Activated naive CD4-positive, alpha-beta T cell treated with anti-CD3 and anti-CD28 coated beads, Interleukin-2, amount 10 ng/mL, durations not matched to agents 7 days and 5 days (primary cell): ENCODE data around the gene DUSP10.
A peak's percentile ranks its signal among the peaks of the same experiment; 100 is the strongest.

Experiments used
- CTCF ChIA-PET: fragments of 350-600 bp; sonication (Branson Sonifier 250); formaldehyde crosslinking; loops from one replicate; lab custom pipeline; 2021; ENCODE audit warnings: antibody characterized with exemption; lab: Charles Lee
- DNase-seq: peaks from one replicate; pipeline ENCODE4 v3.0.0-alpha.2; 2020
- H3K27ac Mint-ChIP-seq: one replicate; pipeline ENCODE4 v1.8.0; 2021; ENCODE audit warnings: mild to moderate bottlenecking, moderate library complexity, mixed read lengths
- H3K27me3 Mint-ChIP-seq: one replicate; pipeline ENCODE4 v1.8.0; 2021; ENCODE audit warnings: mild to moderate bottlenecking, mixed read lengths
- H3K36me3 Mint-ChIP-seq: one replicate; pipeline ENCODE4 v1.8.0; 2021; ENCODE audit warnings: mixed read lengths
- H3K4me1 Mint-ChIP-seq: one replicate; pipeline ENCODE4 v1.8.0; 2021; ENCODE audit warnings: mixed read lengths
- H3K4me3 Mint-ChIP-seq: one replicate; pipeline ENCODE4 v1.8.0; 2021; ENCODE audit warnings: mild to moderate bottlenecking, moderate library complexity, mixed read lengths
- H3K9me3 Mint-ChIP-seq: one replicate; pipeline ENCODE4 v1.8.0; 2021; ENCODE audit warnings: mixed read lengths

DUSP10 gene

DNA sequence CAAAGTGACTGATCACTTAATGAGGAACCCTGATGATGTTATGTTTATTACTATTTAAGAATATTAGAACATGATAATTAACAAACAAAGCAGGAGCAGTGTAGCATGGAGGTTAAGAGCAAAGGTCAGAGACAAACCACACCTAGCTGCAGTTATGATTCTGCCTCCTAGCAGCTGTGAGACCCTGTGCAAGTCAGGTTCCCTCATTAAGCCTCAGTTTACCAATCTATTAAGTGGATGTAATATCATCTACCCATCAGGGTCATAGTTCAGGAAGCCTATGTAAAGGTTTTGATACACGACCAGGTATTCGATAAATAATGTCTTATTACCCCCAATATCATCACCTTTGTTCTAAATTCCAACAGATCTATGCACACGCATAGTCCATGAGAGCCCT is 32.0 kb downstream of the DUSP10 start:
- no peak overlapping the region for H3K4me3 Mint-ChIP-seq

DNA sequence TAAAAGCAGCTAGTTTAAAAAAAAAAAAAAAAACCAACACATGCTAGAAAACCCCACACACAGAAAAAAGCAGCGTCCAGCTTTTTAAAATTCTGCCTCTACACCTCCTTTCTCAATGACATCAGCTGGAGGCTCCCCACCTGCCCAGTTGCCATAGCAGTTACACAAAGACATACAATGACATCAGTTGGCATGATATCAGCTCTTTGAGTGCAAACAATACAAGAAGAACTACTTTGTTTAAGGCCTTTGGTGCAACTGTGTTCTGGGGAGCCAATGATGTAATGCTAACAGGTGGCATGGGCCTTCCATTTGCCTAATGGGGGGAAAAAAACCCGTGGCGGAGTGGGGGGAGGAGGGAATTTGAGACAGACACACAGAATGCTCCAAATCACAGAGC is 32.9 kb downstream of the DUSP10 start:
- DNase-seq, result peak; percentile 37
- Mint-ChIP-seq H3K4me1 (peaks cover 75% of the 10 kb centered on the region), H3K27ac (no peak overlapping the region)

More for the DNA sequence above, 32.0 kb downstream of the DUSP10 start:
- no peak for DNase-seq
- no peak overlapping the region for H3K27ac Mint-ChIP-seq
- CTCF ChIA-PET, result interaction anchor here (9.6 kb wide), 1 partner anchor 31 kb away, joined by 76 read pairs; the partner anchor contains the start of gene DUSP10
- H3K4me1 Mint-ChIP-seq, result peaks cover 84% of the 10 kb centered on the region
- H3K27me3 Mint-ChIP-seq, result no peaks in the 10 kb centered on the region
- H3K9me3 Mint-ChIP-seq, result no peaks in the 10 kb centered on the region
- peaks cover 47% of the 10 kb centered on the region for H3K36me3 Mint-ChIP-seq

DNA sequence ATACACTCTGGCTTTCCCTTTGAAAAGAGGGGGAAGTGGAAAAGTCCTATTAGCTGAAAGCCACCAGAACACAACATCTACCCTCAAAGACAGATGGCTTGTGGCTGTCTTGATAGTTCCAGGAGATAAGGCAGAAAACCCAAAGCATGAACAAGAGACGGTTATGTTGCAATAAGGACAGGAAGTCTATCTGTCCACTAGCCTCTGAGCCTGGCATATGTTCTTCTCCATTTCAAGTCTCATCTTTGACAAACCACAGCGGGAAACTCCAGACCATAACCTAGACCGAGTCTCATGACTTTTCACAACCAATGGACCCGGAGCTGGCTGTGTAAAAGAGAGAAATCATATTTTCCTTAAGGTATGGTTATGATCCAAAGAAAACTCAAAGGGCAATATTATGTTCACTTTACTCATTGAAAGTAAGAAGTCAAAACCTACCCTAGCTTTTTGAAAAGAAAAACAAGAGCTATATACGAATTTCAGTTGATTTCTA is 33.8 kb downstream of the DUSP10 start:
- CTCF ChIA-PET, result interaction anchor here (1.4 to 9.6 kb wide), 3 partner anchors 17 to 33 kb away, joined by 4 to 76 read pairs (median 7); partner anchors contain the start of gene DUSP10
- H3K4me3 Mint-ChIP-seq, result no peak overlapping the region
- peak; percentile 48 for DNase-seq

More for the DNA sequence above, 32.9 kb downstream of the DUSP10 start:
- no peaks in the 10 kb centered on the region for H3K27me3 Mint-ChIP-seq
- no peak overlapping the region for H3K4me3 Mint-ChIP-seq
- H3K9me3 Mint-ChIP-seq, result no peaks in the 10 kb centered on the region
- H3K36me3 Mint-ChIP-seq, result peaks cover 46% of the 10 kb centered on the region
- CTCF ChIA-PET, result interaction anchor here (1.0 to 9.6 kb wide), 4 partner anchors 16 to 32 kb away, joined by 4 to 76 read pairs (median 6); partner anchors contain the start of gene DUSP10

DNA sequence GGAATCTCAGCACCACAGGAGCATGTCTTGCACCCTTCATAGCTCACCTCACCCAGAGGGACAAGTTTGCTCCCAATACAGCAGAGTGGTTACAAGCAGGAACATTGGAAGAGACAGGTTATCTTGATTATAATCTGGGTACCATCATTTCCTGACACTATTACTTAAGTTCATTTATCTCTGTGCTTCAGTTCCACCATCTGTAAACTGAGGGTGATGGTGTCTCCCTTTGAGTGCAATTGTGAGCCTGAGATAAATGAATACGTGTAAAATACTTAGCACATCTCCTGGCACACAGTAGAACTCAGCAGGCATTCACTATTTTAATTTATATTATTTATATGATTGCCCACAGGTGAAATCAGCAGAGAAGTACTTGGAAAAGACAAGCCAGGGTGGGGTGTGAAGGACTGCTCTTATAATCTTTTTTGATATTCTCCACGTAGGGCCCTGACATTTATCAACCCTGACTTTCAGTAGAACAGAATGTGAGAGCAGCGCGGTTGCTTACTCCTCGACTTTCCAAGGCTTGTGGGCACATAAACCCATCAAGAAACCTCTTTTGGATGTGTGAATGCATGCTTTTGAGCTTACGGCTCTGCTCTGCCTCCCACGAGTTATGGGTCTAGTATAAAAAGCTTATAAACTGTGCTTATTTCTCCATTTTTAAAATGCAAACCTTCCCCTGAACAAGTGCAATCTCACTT is 34.9 kb downstream of the DUSP10 start:
- no peaks in the 10 kb centered on the region for H3K9me3 Mint-ChIP-seq
- H3K4me1 Mint-ChIP-seq, result peaks cover 57% of the 10 kb centered on the region
- H3K4me3 Mint-ChIP-seq, result no peak overlapping the region
- H3K27ac Mint-ChIP-seq, result no peak overlapping the region
- DNase-seq, result no peak
- H3K27me3 Mint-ChIP-seq, result no peaks in the 10 kb centered on the region
- H3K36me3 Mint-ChIP-seq, result peaks cover 54% of the 10 kb centered on the region
- CTCF ChIA-PET, result interaction anchor here (9.6 kb wide), 1 partner anchor 34 kb away, joined by 76 read pairs; the partner anchor contains the start of gene DUSP10

More for the DNA sequence above, 33.8 kb downstream of the DUSP10 start:
- no peaks in the 10 kb centered on the region for H3K9me3 Mint-ChIP-seq
- H3K27me3 Mint-ChIP-seq, result no peaks in the 10 kb centered on the region
- H3K36me3 Mint-ChIP-seq, result peaks cover 52% of the 10 kb centered on the region
- H3K27ac Mint-ChIP-seq, result peak overlapping the region; percentile 70
- H3K4me1 Mint-ChIP-seq, result peaks cover 68% of the 10 kb centered on the region

DNA sequence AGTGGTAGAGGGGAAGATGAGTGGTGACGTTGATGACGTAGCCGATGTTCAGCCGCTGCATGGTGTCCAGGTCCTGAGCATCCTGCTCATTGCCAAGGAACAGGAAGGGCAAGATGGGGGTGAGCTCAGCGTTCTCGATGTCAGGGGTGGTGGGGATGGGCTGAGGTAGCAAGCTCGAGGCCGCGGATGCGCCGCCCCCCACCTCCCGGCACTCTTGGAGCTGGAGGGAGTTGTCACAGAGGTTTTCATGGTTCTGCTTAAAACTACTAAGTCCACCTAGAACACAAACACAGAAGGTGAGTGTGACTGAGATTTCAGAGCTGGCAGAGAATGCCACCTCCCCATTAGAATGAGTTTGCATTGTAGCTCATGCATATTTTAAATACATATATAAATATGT is 35.7 kb downstream of the DUSP10 start:
- Mint-ChIP-seq H3K4me1 (peaks cover 49% of the 10 kb centered on the region), H3K4me3 (no peak overlapping the region), H3K27me3 (no peaks in the 10 kb centered on the region), H3K36me3 (peaks cover 54% of the 10 kb centered on the region), H3K9me3 (no peaks in the 10 kb centered on the region), H3K27ac (peak overlapping the region; percentile 38)
- CTCF ChIA-PET, result interaction anchor here (9.6 kb wide), 1 partner anchor 35 kb away, joined by 76 read pairs; the partner anchor contains the start of gene DUSP10
- no peak for DNase-seq

DNA sequence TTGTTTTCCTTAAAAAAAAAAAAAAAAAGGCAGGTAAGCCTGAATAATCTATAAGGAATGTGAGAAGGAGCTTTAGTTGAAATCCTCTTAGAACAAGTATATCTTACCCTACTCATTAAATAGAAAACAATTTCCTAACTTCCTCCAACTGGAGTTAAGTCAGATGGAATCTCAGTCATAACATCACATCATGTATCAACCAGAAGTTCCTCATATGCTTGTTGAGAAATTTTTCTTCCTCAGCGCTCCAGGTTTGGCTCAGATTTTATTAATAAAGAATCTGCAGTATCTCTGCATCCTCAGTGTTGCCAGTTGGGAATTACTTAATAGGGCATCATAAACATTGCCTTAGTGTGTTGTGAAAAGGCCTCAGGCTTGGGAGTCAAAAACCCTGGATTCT is 37.6 kb downstream of the DUSP10 start:
- DNase-seq, result no peak
- Mint-ChIP-seq H3K36me3 (peaks cover 54% of the 10 kb centered on the region), H3K4me3 (no peak overlapping the region), H3K27ac (no peak overlapping the region), H3K27me3 (no peaks in the 10 kb centered on the region), H3K4me1 (peaks cover 35% of the 10 kb centered on the region), H3K9me3 (no peaks in the 10 kb centered on the region)
- CTCF ChIA-PET, result interaction anchor here (1.2 kb wide), 1 partner anchor 11 kb away, joined by 3 read pairs; no protein-coding TSS in a partner anchor

DNA sequence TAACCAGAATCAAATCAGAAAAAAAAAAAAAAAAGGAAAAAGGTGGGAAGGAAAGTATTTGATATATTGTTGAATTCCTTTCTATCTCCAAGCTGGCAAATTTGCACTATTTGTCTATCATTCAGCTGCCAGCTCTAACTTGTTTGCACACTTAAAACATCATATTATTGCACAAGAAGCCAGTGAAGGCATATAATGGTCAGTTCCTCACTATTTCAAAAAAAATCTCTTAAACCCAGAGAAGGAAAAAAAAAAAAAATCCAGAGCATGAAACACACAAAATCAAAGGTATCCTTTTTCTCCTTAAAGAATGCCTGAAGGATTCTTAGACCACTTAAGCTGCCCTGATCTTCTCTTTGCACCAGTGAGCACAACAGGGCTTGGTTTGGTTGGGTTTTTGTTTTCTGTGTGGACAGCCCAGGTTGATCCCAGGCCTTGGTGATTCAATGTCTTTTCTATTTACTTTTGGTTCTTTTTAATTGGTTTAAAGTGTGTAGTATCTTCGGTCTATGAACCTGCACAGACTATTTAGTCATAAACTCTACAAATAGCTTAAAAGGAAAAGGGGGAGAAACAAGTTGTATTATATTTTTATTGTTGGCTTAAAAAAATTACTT is 40.2 kb downstream of the DUSP10 start:
- Mint-ChIP-seq H3K4me3 (no peak overlapping the region), H3K36me3 (peaks cover 63% of the 10 kb centered on the region), H3K4me1 (peaks cover 25% of the 10 kb centered on the region), H3K9me3 (no peaks in the 10 kb centered on the region), H3K27ac (no peak overlapping the region), H3K27me3 (no peaks in the 10 kb centered on the region)
- DNase-seq, result no peak
- CTCF ChIA-PET, result interaction anchor here (1.5 kb wide), 1 partner anchor 11 kb away, joined by 5 read pairs; no protein-coding TSS in a partner anchor

DNA sequence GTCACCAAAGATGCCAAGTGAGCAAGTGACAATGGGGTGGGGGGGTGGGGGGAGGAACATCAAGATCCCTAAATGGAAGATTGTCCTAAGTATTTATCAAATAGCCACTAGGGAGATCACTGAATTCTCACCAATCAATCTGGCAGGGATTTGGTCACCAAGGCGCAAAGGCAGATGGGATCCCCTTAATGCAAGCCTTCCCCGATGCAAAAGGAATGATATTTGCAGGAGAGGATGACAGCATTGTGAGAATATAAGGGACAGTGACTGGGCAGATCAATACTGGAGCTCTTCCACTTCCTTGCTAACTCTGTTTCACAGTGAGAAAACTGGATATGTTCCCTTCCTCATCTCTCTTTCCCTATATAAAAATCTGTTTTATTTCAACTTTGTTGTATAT is 40.9 kb downstream of the DUSP10 start:
- no peak for DNase-seq
- Mint-ChIP-seq H3K27me3 (no peaks in the 10 kb centered on the region), H3K27ac (no peak overlapping the region), H3K4me3 (no peak overlapping the region), H3K9me3 (no peaks in the 10 kb centered on the region), H3K4me1 (peaks cover 21% of the 10 kb centered on the region), H3K36me3 (peaks cover 61% of the 10 kb centered on the region)
- CTCF ChIA-PET, result interaction anchor here (1.5 kb wide), 1 partner anchor 12 kb away, joined by 5 read pairs; no protein-coding TSS in a partner anchor

DNA sequence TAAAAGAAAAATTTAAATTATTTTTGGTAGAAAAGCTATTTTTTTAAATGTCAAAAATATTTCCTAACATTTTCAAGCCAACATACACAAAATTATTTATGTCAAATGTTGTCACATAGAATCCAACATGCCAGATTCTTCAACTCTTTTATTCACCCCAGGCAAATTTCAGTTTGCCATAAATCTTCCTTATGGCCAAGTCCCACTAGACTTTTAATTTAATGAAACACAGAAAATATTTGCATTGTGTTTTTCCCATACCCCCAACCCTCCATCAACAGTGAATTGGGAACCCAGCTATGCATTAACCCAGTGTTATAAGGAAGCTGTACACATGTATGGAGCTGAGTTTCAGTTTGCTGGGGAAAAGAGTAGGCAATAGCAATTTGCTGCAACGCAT is 41.4 kb downstream of the DUSP10 start:
- Mint-ChIP-seq H3K4me1 (peaks cover 17% of the 10 kb centered on the region), H3K36me3 (peaks cover 57% of the 10 kb centered on the region), H3K9me3 (no peaks in the 10 kb centered on the region), H3K27ac (no peak overlapping the region), H3K4me3 (no peak overlapping the region), H3K27me3 (no peaks in the 10 kb centered on the region)
- CTCF ChIA-PET, result interaction anchor here (1.5 kb wide), 1 partner anchor 12 kb away, joined by 5 read pairs; no protein-coding TSS in a partner anchor
- no peak for DNase-seq

DNA sequence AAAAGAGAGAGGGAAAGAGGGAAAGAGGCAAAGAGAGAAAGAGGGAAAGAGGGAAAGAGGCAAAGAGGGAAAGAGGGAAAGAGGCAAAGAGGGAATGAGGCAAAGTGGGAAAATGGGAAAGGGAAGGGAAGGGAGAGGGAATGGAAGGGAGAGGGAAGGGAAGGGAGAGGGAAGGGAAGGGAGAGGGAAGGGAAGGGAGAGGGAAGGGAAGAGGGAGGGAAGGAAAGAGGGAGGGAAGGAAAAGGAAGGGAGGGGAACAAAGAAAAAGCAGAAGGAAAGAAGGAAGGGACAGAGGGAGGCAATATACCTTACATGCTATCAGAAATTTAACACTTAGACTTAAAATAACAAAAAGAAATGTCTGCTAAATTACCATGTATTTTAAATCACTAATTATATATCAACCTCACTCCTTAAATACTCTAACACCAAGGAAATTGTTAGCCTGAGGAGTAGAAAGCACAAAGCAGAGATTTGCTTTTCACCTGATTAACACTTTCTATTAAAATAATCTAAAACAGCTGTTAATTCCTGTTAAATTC is 41.8 kb downstream of the DUSP10 start:
- peaks cover 54% of the 10 kb centered on the region for H3K36me3 Mint-ChIP-seq
- H3K27ac Mint-ChIP-seq, result no peak overlapping the region
- DNase-seq, result no peak
- no peak overlapping the region for H3K4me3 Mint-ChIP-seq
- CTCF ChIA-PET, result interaction anchor here (1.5 kb wide), 1 partner anchor 13 kb away, joined by 5 read pairs; no protein-coding TSS in a partner anchor
- H3K27me3 Mint-ChIP-seq, result no peaks in the 10 kb centered on the region
- H3K4me1 Mint-ChIP-seq, result peaks cover 15% of the 10 kb centered on the region
- H3K9me3 Mint-ChIP-seq, result no peaks in the 10 kb centered on the region

DNA sequence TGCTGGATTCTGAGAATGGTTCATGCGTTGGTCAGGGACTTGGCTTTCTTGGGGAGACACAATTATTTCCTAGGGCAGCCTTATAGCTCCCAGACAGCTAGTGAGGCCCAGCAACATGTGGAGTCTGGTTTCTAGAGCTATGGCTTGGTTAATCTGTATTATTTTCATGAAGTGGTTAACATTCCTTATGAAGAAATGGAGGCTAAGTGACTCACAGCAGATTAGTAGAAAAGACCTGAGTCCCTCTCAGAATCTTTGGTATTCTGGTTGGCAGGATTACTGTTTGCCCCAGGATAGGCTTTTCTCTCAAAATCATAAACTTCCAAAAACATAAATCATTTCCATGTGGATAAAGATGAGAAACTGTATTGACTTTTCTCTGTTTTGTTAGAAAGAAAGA is 42.3 kb downstream of the DUSP10 start:
- Mint-ChIP-seq H3K4me1 (peaks cover 15% of the 10 kb centered on the region), H3K9me3 (no peaks in the 10 kb centered on the region), H3K4me3 (no peak overlapping the region), H3K27ac (no peak overlapping the region), H3K27me3 (no peaks in the 10 kb centered on the region), H3K36me3 (peaks cover 51% of the 10 kb centered on the region)
- no peak for DNase-seq
- CTCF ChIA-PET, result no interaction called here

DNA sequence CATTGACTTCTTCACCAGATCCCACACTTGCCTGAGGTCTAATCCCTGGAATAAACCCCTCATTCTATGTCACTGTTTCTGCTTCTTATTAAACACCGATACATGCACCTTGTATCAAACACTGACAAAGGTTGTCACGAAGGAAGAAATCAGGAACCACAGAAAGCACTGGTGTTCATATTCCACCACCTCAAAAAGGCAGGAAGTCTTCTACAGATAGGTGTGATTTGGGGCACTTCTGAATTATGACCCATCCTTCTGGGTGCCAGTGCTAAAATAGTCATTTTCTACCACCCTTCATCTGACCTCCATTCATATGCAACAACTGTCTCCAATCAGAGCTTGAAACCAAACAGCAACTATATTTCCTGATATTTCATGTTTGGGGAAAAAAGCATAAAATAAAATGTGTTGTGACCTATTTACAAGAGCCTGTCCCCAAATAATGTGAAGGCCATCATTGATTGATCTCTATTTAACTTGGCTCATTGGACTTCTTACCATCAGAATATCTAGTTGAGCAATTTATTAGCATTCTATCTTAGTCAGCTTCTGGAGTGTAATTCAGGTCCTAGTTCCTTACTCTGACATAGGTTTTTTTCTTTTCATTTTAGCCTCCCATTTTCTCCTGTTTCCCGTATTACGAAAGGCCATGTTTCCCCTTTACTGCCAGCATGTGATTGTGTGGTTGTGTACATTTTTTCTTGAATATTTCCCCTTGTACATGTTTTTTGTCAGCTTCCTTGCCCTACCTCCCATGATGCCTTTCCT is 43.1 kb downstream of the DUSP10 start:
- Mint-ChIP-seq H3K27ac (no peak overlapping the region), H3K9me3 (no peaks in the 10 kb centered on the region)
- CTCF ChIA-PET, result interaction anchor here (0.7 kb wide), 1 partner anchor 11 kb away, joined by 3 read pairs; no protein-coding TSS in a partner anchor

DNA sequence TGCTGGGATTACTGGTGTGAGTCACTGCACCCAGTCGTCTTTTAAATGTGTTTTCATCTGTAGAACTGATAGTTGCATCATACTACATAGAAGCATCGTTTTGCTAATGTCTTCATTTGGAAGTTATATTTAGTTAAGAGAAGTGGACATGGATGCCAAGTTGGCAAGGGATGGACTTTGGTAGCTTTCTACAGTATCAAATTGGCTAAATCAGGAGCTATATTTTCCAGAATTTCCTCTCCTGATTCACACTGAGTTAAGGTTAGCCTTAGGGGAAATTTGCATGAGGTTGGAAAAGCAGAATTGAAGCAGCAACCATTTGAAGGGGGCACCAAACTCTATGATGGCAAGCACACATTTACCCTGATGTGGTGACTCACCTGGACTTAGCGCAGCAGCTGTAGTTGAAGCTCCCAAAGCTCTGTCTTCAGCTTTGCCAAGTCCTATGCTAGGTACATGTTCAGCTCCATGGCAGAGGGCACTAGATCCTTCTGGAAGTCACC is 43.9 kb downstream of the DUSP10 start:
- CTCF ChIA-PET, result interaction anchor here (0.7 kb wide), 1 partner anchor 10 kb away, joined by 3 read pairs; no protein-coding TSS in a partner anchor
- no peak overlapping the region for H3K27ac Mint-ChIP-seq
- peaks cover 39% of the 10 kb centered on the region for H3K36me3 Mint-ChIP-seq
- DNase-seq, result no peak
- no peaks in the 10 kb centered on the region for H3K27me3 Mint-ChIP-seq
- no peak overlapping the region for H3K4me3 Mint-ChIP-seq
- peaks cover 15% of the 10 kb centered on the region for H3K4me1 Mint-ChIP-seq
- H3K9me3 Mint-ChIP-seq, result no peaks in the 10 kb centered on the region

More for the DNA sequence above, 43.1 kb downstream of the DUSP10 start:
- no peaks in the 10 kb centered on the region for H3K27me3 Mint-ChIP-seq
- DNase-seq, result no peak
- H3K36me3 Mint-ChIP-seq, result peaks cover 45% of the 10 kb centered on the region
- peaks cover 15% of the 10 kb centered on the region for H3K4me1 Mint-ChIP-seq
- no peak overlapping the region for H3K4me3 Mint-ChIP-seq
